Hepatocyte (in vitro differentiated cells): ENCODE results near the gene KRT84. TPM values are rescaled to one million over a fixed set of nuclear protein-coding genes. Genes with fewer than 3 reads are reported as not detected.

Experiments
- DNase-seq: peaks from one replicate; pipeline ENCODE4 v3.0.0-alpha.2; 2016; ENCODE audit warnings: low spot score
- H2AFZ ChIP-seq: fragments of 200-600 bp; sonication (generic); 2 replicates; pipeline ENCODE4 v1.6.0; 2016; ENCODE audit warnings: antibody characterized with exemption, mild to moderate bottlenecking
- H3K27ac ChIP-seq: fragments of 200-600 bp; sonication (generic); 2 replicates; pipeline ENCODE4 v1.5.1; 2016; ENCODE audit warnings: mild to moderate bottlenecking
- H3K27me3 ChIP-seq: fragments of 200-600 bp; sonication (generic); 2 replicates; pipeline ENCODE4 v1.6.1; 2016
- H3K36me3 ChIP-seq: fragments of 200-600 bp; sonication (generic); replicated peaks from 2 replicates; pipeline ENCODE4 v1.5.1; 2016; ENCODE audit warnings: low read depth; ENCODE audit not compliant: insufficient read depth
- H3K4me1 ChIP-seq: fragments of 200-600 bp; sonication (generic); 2 replicates; pipeline ENCODE4 v1.5.1; 2016; ENCODE audit warnings: mild to moderate bottlenecking, moderate library complexity; ENCODE audit not compliant: insufficient read depth
- H3K4me2 ChIP-seq: fragments of 200-600 bp; sonication (generic); 2 replicates; pipeline ENCODE4 v1.6.0; 2016
- H3K4me3 ChIP-seq: fragments of 200-600 bp; sonication (generic); 2 replicates; pipeline ENCODE4 v1.5.1; 2016; ENCODE audit warnings: mild to moderate bottlenecking
- H3K79me2 ChIP-seq: fragments of 200-600 bp; sonication (generic); 2 replicates; pipeline ENCODE4 v1.6.0; 2017; ENCODE audit warnings: mild to moderate bottlenecking
- H3K9me2 ChIP-seq: fragments of 200-600 bp; sonication (generic); replicated peaks from 2 replicates; pipeline ENCODE4 v1.6.0; 2017; ENCODE audit warnings: mild to moderate bottlenecking; ENCODE audit not compliant: insufficient read depth
- H3K9me3 ChIP-seq: fragments of 200-600 bp; sonication (generic); 2 replicates; pipeline ENCODE4 v1.5.1; 2016; ENCODE audit warnings: low read depth, mild to moderate bottlenecking
- H4K20me1 ChIP-seq: fragments of 200-600 bp; sonication (generic); 2 replicates; pipeline ENCODE4 v1.6.0; 2016; ENCODE audit warnings: mild to moderate bottlenecking; ENCODE audit not compliant: insufficient read depth, poor library complexity, severe bottlenecking
- EZH2 ChIP-seq: fragments of 200-600 bp; sonication (generic); IDR thresholded peaks from 2 replicates; pipeline ENCODE4 v1.6.1; 2016; ENCODE audit warnings: antibody characterized with exemption, mild to moderate bottlenecking, borderline replicate concordance
- EZH2phosphoT487 ChIP-seq: fragments of 200-600 bp; sonication (generic); IDR thresholded peaks from one replicate; pipeline ENCODE4 v1.6.1; 2018; ENCODE audit warnings: antibody characterized with exemption, mild to moderate bottlenecking, low read depth, moderate library complexity; ENCODE audit not compliant: unreplicated experiment, severe bottlenecking
- WGBS: methylation state at CpG from one replicate; pipeline ENCODE4 v1.1.6; 2016; ENCODE audit warnings: low lambda C conversion rate; ENCODE audit errors: missing lambda C conversion rate; 5-methylcytosine and 5-hydroxymethylcytosine counted together
- polyA plus RNA-seq: library from polyadenylated mRNA; unstranded; fragments of >200 nt; fragmentation: Nextera tagmentation; extraction: Ambion mirVana; gene quantifications from 2 replicates; pipeline ENCODE4 v1.2.1, GENCODE V29; 2016
- total RNA-seq: library from RNA; depleted of rRNA; stranded (reverse); fragments of >200 nt; gene quantifications from 2 replicates; pipeline ENCODE4 v1.2.3, GENCODE V29; 2014
- TF ChIP-seq, protein P1 (sequence below): fragments of 200-600 bp; sonication (generic); IDR thresholded peaks from 2 replicates; pipeline ENCODE4 v1.5.1; 2016; ENCODE audit warnings: antibody characterized with exemption, mild to moderate bottlenecking; ENCODE audit not compliant: poor library complexity

The KRT84 gene
- total and polyA plus RNA-seq, 2 experiments from 2014 or later = not detected

DNA sequence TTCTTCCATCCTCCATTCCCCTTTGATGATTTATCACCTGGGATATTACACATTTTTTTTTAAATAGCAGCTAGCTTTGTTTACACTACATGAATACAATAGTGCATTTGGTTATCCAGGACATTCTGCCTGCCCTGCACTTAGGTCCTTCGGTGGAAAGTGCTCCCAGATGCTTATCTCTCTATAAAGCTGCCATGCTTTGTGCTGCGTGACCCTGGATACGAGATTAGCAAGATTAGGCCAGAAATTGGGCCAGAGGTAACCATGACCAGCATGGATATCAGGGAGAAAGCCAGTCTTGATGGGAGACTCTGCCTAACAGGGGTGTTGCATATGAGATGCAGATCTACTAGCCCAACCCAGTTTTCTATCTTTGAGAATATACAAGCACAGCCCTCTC, 52.1 kb downstream of the KRT84 start:
- 21% methylated on average over 3 of the region's 3 CpGs for WGBS
- H3K9me2 ChIP-seq = no peaks in the 10 kb centered on the region
- H3K79me2 ChIP-seq = no peaks in the 10 kb centered on the region

DNA sequence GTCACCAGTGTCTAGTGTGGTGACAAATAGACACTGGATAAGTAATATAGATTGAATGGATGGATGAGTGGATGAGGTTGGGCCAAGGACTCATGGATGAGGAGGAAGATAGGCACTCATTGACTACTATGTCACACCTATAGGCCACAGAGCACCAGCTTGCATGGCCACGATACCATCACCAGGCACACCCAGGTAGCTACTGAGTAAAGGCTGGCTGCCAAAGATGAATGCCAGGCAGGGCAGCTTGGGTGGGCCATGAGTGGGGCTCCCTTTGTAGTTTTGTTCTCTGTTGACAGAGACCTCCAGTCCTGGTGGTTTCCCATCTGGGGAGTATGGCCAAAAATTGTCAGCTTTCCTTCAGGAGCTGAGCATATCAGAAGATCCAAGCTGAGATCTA, 53.1 kb downstream of the KRT84 start:
- no peak overlapping the region for H2AFZ ChIP-seq
- WGBS = 100% methylated on average over 1 of the region's 1 CpG
- H3K4me1 ChIP-seq = no peaks in the 10 kb centered on the region
- no peak overlapping the region for H3K27ac ChIP-seq
- no peaks in the 10 kb centered on the region for H3K79me2 ChIP-seq
- H3K4me2 ChIP-seq = no peak overlapping the region
- no peaks in the 10 kb centered on the region for H3K36me3 ChIP-seq
- H3K27me3 ChIP-seq = no peaks in the 10 kb centered on the region
- H4K20me1 ChIP-seq = no peaks in the 10 kb centered on the region
- TF ChIP-seq, protein P1, sequence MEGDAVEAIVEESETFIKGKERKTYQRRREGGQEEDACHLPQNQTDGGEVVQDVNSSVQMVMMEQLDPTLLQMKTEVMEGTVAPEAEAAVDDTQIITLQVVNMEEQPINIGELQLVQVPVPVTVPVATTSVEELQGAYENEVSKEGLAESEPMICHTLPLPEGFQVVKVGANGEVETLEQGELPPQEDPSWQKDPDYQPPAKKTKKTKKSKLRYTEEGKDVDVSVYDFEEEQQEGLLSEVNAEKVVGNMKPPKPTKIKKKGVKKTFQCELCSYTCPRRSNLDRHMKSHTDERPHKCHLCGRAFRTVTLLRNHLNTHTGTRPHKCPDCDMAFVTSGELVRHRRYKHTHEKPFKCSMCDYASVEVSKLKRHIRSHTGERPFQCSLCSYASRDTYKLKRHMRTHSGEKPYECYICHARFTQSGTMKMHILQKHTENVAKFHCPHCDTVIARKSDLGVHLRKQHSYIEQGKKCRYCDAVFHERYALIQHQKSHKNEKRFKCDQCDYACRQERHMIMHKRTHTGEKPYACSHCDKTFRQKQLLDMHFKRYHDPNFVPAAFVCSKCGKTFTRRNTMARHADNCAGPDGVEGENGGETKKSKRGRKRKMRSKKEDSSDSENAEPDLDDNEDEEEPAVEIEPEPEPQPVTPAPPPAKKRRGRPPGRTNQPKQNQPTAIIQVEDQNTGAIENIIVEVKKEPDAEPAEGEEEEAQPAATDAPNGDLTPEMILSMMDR = no peak
- TF ChIP-seq EZH2phosphoT487 (no peak), EZH2 (no peak)
- H3K9me2 ChIP-seq = no peaks in the 10 kb centered on the region
- no peak overlapping the region for H3K4me3 ChIP-seq
- no peaks in the 10 kb centered on the region for H3K9me3 ChIP-seq
- no peak for DNase-seq

More for the DNA sequence above, 52.1 kb downstream of the KRT84 start:
- Histone ChIP-seq H2AFZ (no peak overlapping the region), H3K4me3 (no peak overlapping the region), H3K27me3 (no peaks in the 10 kb centered on the region), H3K27ac (no peak overlapping the region), H3K9me3 (no peaks in the 10 kb centered on the region), H3K4me2 (no peak overlapping the region), H4K20me1 (no peaks in the 10 kb centered on the region), H3K4me1 (no peaks in the 10 kb centered on the region), H3K36me3 (no peaks in the 10 kb centered on the region)
- TF ChIP-seq EZH2 (no peak), EZH2phosphoT487 (no peak)
- TF ChIP-seq, protein P1 = no peak
- no peak for DNase-seq

DNA sequence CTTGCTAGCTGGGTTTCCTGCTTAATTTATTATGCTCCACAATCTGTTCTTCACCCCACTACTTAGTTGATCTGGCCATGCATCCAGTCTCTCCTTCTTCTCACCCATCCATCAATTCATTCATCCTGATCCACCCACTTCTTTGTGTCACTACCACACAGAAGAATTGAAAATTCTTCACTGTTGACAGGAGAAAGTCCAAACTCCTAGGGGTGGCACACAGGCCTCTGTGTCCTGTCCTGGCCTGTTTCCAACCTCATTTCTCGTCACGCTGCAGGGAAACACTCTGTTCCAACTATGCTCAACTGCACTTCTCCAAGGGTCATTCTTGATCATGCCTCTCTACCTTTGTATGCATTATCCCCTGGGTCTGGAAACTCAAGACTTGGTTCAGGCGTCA, 53.6 kb downstream of the KRT84 start:
- no peak overlapping the region for H3K4me3 ChIP-seq
- H3K4me1 ChIP-seq = no peaks in the 10 kb centered on the region
- no peak for DNase-seq

More for the DNA sequence above, 53.6 kb downstream of the KRT84 start:
- H3K27ac ChIP-seq = no peak overlapping the region
- no peaks in the 10 kb centered on the region for H3K79me2 ChIP-seq
- no peaks in the 10 kb centered on the region for H3K9me2 ChIP-seq
- 95% methylated on average over 3 of the region's 3 CpGs for WGBS
- H3K4me2 ChIP-seq = no peak overlapping the region
- H4K20me1 ChIP-seq = no peaks in the 10 kb centered on the region
- H3K27me3 ChIP-seq = no peaks in the 10 kb centered on the region
- H2AFZ ChIP-seq = no peak overlapping the region
- TF ChIP-seq, protein P1 = no peak
- TF ChIP-seq EZH2 = no peak
- H3K36me3 ChIP-seq = no peaks in the 10 kb centered on the region
- no peaks in the 10 kb centered on the region for H3K9me3 ChIP-seq
